Left lung (tissue), 10 donors: Measurements from ENCODE around the gene EPX. TPM values are rescaled to one million over a fixed set of nuclear protein-coding genes. Genes with fewer than 3 reads are reported as not detected.

ENCODE experiments used
- ATAC-seq: fragments of 200-7000 bp; cut with Tn5 transposase; one replicate; pipeline ENCODE4 v1.9.1; 2020; ENCODE audit warnings: moderate library complexity
- DNase-seq, 4 donors: peaks; one replicate each; pipeline ENCODE4 v3.0.0-alpha.2; 2013 to 2020
- H3K27ac ChIP-seq, 2 donors: fragments of 200-600 bp; sonication (generic) in 1 of 2; one replicate each; pipeline versions ENCODE4 v1.5.0 to v1.8.0; 2020 to 2021
- H3K27me3 ChIP-seq, 2 donors: fragments of 200-600 bp; sonication (generic) in 1 of 2; one replicate each; pipeline versions ENCODE4 v1.5.0 to v1.8.0; 2020 to 2021
- H3K36me3 ChIP-seq, 2 donors: fragments of 200-600 bp; sonication (generic) in 1 of 2; one replicate each; pipeline versions ENCODE4 v1.5.0 to v1.8.0; 2020 to 2021
- H3K4me1 ChIP-seq, 2 donors: fragments of 200-600 bp; one replicate each; pipeline ENCODE4 v1.8.0; 2021
- H3K4me3 ChIP-seq, 2 donors: fragments of 200-600 bp; sonication (generic) in 1 of 2; one replicate each; pipeline versions ENCODE4 v1.5.0 to v1.8.0; 2020 to 2021; ENCODE audit warnings: mild to moderate bottlenecking in 1 of 2
- H3K9me3 ChIP-seq, 2 donors: fragments of 200-600 bp; sonication (generic) in 1 of 2; one replicate each; pipeline versions ENCODE4 v1.5.0 to v1.8.0; 2020 to 2021
- CTCF ChIP-seq, 2 donors: fragments of 200-600 bp; sonication (generic) in 1 of 2; IDR thresholded peaks; one replicate each; pipeline versions ENCODE4 v1.5.0 to v1.8.0; 2021; ENCODE audit warnings: antibody characterized with exemption in 2 of 2
- intact Hi-C, 2 donors: fragments of 100-400 bp; cut with DNase I; formaldehyde crosslinking; loops; one replicate each; pipeline versions ENCODE4 v1.11.2 to v1.14.2; 2022
- polyA plus RNA-seq, 6 donors: library from polyadenylated mRNA; unstranded; fragments of 120-200 nt; gene quantifications; one replicate each; pipeline ENCODE4 v1.2.1, GENCODE V29; 2013; ENCODE audit not compliant: insufficient read length in 6 of 6
- total RNA-seq, 2 donors: library from RNA; stranded (reverse); fragmentation: NEBNext Ultra II Directional; extraction: Animal tissue kit (Norgen Biotek cat#: 25700); gene quantifications; one replicate each; pipeline ENCODE4 v1.2.1, GENCODE V29; 2021
- donor health status: DM: no; HTN: yes; CAD: no.
- donor health status: DM: no; HTN: no; CAD: no.

EPX gene
- total and polyA plus RNA-seq, 8 donors, result 0.63 to 1.2 (median 0.90) TPM; not detected in 2

- Histone ChIP-seq H3K27me3 (peaks cover 4 to 56% of the 10 kb centered on the region in 2 donors), H3K4me1 (peaks cover 0 to 6% of the 10 kb centered on the region in 2 donors), H3K4me3 (no peak overlapping the region), H3K36me3 (no peaks in the 10 kb centered on the region), H3K9me3 (no peaks in the 10 kb centered on the region), H3K27ac (no peak overlapping the region)
- TF ChIP-seq CTCF (IDR thresholded peaks at IDR 0.05), result no peak
- no peak for ATAC-seq
- no peak for DNase-seq
- intact Hi-C loops, result no loop called here
Observed at GRCh38 chr17:58235821-58236220, 43.3 kb downstream of the EPX start.

- TF ChIP-seq CTCF (IDR thresholded peaks at IDR 0.05), result no peak
- Histone ChIP-seq H3K27ac (no peak overlapping the region), H3K4me1 (peaks cover 0 to 6% of the 10 kb centered on the region in 2 donors), H3K36me3 (no peaks in the 10 kb centered on the region), H3K4me3 (no peak overlapping the region), H3K9me3 (no peaks in the 10 kb centered on the region), H3K27me3 (peaks cover 4 to 61% of the 10 kb centered on the region in 2 donors)
- intact Hi-C loops, result no loop called here
- ATAC-seq (no peak), DNase-seq (no peak)
Observed at GRCh38 chr17:58236394-58236793, 43.9 kb downstream of the EPX start.

- intact Hi-C loops, result no loop called here
- H3K27ac ChIP-seq, result no peak within 1 kb of the TSS
- peaks cover 4 to 67% of the 10 kb centered on the region in 2 donors for H3K27me3 ChIP-seq
- H3K9me3 ChIP-seq, result no peaks in the 10 kb centered on the region
- no peaks in the 10 kb centered on the region for H3K36me3 ChIP-seq
- no peak for TF ChIP-seq CTCF (IDR thresholded peaks at IDR 0.05)
- no peak for DNase-seq
- no peak within 1 kb of the TSS for H3K4me3 ChIP-seq
- no peaks in the 10 kb centered on the region for H3K4me1 ChIP-seq
- no peak for ATAC-seq
Observed at GRCh38 chr17:58238147-58238634, 45.7 kb downstream of the EPX start, which contains the start of gene LPO. Gene LPO (plus strand): TSS chr17:58238584. CDS start chr17:58242980, 4,396 bp downstream.

- Histone ChIP-seq H3K27ac (no peak overlapping the region), H3K4me1 (no peaks in the 10 kb centered on the region), H3K27me3 (peaks cover 4 to 67% of the 10 kb centered on the region in 2 donors), H3K4me3 (no peak overlapping the region), H3K36me3 (no peaks in the 10 kb centered on the region), H3K9me3 (no peaks in the 10 kb centered on the region)
- no peak for TF ChIP-seq CTCF (IDR thresholded peaks at IDR 0.05)
- DNase-seq (no peak), ATAC-seq (no peak)
- intact Hi-C loops, result no loop called here
Observed at GRCh38 chr17:58239987-58240386, 47.5 kb downstream of the EPX start.

- no peak overlapping the region for H3K27ac ChIP-seq
- ATAC-seq, result no peak
- H3K27me3 ChIP-seq, result peaks cover 0 to 58% of the 10 kb centered on the region in 2 donors
- H3K4me3 ChIP-seq, result no peak overlapping the region
- intact Hi-C loops, result no loop called here
- no peak for TF ChIP-seq CTCF (IDR thresholded peaks at IDR 0.05)
- H3K36me3 ChIP-seq, result no peaks in the 10 kb centered on the region
- no peak for DNase-seq
- H3K9me3 ChIP-seq, result no peaks in the 10 kb centered on the region
- H3K4me1 ChIP-seq, result no peaks in the 10 kb centered on the region
Observed at GRCh38 chr17:58242171-58242784, 49.8 kb downstream of the EPX start.
